HG03103 (cell line): ENCODE data around the gene PLD2.

Experiments used
- ATAC-seq: cut with Tn5 transposase; IDR thresholded peaks from one replicate; pipeline ENCODE4 v1.9.1; 2021; ENCODE audit warnings: low read depth; ENCODE audit not compliant: unreplicated experiment

The PLD2 gene

GRCh38 chr17:4806777-4807604 lies at the start of gene PLD2:
Gene PLD2, plus strand, starts transcription at chr17:4807152. Its CDS starts 621 bp downstream, at chr17:4807773.
- ATAC-seq, result peak; percentile 74

DNA sequence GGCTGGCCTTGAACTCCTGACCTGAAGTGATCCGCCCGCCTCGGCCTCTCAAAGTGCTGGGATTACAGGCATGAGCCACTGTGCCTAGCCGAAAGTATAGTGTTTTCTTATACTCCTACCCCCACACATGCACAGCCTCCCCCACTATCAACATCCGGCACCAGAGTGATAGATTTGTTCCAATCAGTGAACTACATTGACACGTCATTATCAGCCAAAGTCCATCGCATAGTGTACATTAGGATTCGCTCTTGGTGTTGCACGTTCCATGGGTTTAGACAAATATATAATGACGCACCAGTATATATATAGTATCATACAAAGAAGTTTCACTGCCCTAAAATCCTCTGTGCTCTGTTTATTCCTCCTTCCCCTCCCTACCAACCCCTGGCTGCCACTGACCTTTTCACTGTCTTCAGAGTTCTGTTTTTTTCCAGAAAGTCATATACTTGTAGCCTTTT lies 47.1 kb upstream of the PLD2 start:
- ATAC-seq, result no peak

DNA sequence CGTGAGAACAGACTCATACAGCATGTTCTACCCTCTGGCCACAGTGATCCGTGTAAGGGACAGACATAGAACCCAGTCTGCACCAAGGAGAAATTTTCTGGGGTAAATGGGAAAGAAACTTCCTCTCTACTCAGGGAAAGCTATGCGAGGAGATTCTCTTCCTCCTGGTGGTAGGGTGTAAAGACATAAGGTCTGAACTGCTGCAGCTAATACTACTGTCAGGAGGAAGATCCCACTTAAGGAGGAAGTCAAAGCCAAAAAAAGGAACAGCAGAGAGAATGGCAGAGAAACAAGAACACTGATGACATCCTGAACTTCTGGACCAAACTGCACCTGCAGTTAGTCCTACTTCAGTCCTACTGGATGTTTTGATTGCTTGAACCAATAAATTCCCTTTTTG lies 42.4 kb upstream of the PLD2 start:
- ATAC-seq, result no peak

DNA sequence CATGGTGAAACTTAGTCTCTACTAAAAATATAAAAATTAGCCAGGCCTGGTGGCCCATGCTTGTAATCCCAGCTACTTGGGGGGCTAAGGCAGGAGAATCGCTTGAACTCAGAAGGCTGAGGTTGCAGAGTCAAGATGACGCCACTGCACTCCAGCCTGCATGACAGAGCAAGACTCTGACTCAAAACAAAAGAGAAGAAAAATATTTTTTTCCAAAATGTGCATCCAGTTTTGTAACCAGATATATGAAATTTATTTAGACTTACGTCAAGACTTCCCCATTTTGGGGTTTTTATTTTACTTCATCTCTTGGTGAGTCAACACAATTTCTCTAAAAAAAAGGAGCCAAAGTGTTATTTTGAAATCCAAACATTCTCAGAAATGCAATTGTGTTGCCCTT lies 40.8 kb upstream of the PLD2 start:
- no peak for ATAC-seq

GRCh38 chr17:4766723-4767122 lies 40.2 kb upstream of the PLD2 start:
- no peak for ATAC-seq

DNA sequence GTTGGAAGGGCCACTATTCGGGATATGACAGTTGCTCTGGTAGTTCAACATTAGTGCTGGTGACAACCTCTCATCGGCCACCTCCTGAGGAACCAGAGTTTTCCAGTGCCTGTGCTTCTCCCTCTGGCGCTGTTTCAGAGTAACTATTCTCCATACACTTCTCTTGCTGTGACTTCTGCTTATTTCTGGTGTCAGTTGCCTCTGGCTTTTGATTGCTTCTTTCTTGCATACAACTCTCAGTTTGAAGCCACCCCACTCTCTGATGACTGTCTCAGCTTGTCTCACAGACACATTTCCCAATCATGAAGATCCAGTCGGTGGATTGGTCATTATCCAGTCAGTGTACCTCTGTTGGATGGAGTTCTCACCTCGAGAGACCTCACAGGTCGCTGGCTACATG lies 38.7 kb upstream of the PLD2 start:
- ATAC-seq, result no peak

DNA sequence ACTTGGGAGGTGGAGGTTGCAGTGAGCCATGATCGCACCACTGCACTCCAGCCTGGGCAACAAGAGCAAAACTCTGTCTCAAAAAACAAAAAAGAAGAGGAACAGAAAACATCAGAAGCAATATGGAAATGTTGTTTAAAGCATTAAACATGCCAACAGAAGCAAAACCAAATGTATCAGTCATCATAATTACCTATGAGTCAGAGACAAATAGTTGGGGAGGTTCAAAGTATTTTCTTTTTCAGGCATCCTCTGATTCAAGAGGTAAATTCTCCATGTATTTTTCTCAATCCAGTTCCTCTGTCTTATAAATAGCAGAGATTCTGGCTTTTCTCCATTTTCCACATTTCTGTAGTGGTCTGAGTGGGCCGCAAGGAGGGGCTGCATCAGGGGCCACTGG lies 37.3 kb upstream of the PLD2 start:
- ATAC-seq, result no peak

GRCh38 chr17:4771519-4772234 lies 35.3 kb upstream of the PLD2 start, which contains the start of gene TM4SF5:
Gene TM4SF5, plus strand, starts transcription at chr17:4771886. Its CDS starts 37 bp downstream, at chr17:4771923.
- ATAC-seq, result no peak

- ATAC-seq, result no peak
Observed at GRCh38 chr17:4772235-4772613, 34.7 kb upstream of the PLD2 start.

DNA sequence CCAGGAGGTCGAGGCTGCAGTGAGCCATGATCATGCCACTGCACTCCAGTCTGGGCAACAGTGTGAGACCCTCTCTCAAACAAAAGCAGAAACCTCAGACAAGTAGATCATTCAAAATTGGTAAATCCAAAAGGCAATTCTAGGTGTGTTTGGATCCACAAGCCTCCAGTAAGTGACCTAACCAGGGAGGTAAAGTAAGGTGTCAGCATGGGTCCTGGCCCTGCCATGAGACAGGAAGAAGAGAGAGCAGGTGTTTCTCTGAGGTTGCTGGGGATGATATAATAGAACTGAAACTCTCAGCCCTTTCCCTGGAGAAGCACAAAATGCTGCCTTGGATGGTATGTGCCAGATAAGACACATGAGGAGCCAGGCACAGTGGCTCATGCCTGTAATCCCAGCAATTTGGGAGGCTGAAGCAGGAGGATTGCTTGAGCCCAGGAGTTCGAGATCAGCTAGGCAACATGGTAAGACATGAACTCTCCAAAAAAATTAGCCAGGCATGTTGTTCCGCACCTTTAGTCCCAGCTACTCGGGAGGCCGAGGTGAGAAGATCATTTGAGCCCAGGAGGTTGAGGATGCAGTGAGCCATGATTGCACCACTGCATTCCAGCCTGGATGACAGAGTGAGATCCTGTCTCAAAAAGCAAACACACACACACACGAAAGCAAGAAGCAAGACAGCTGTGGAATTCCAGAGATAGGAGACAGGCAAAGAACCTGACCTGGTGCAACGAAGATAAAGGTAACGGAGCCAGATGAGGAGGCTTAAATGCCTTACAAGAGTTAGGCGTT lies 28.8 kb upstream of the PLD2 start:
- ATAC-seq, result no peak

DNA sequence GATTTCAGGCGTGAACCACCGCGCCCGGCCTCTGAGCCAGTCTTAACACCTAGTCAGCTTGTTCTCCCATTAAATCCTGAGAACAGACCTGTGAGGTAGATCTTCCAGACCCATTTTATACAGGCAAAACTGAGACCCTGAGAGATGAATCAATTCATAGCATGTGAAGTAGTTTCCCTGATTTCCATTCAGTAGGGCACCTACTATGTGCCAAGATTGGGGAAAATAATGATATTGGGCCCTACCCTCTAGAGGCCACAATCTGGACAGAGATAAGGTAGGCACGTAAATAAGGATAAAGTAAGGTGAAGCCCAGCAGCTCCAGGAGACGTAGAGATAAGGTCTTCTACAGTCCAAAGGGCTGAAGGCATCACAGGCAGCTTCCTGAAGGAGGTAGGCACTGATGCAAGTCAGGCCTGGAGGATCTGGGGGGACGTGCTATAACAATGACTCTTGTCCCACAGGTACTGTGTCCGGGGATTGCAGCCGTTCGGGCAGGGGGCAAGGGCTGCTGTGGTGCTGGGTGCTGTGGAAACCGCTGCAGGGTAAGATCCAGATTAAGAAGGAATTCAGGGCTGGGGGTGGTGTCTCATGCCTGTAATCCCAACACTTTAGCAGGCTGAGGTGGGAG lies 26.5 kb upstream of the PLD2 start:
- ATAC-seq, result no peak

DNA sequence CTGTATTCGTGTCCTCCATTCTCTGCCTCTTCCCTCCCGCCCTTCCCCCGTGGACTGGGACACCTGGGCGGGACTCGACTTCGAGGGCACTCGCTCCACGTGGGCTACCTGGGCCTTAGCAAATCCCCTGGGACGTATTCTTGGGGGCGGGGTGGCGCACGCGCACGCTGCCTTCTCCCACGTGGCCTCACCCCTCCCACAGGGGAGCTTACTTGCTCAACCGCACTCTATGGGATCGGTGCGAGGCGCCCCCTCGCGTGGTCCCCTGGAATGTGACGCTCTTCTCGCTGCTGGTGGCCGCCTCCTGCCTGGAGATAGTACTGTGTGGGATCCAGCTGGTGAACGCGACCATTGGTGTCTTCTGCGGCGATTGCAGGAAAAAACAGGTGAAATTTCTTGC lies 24.3 kb upstream of the PLD2 start:
- no peak for ATAC-seq

DNA sequence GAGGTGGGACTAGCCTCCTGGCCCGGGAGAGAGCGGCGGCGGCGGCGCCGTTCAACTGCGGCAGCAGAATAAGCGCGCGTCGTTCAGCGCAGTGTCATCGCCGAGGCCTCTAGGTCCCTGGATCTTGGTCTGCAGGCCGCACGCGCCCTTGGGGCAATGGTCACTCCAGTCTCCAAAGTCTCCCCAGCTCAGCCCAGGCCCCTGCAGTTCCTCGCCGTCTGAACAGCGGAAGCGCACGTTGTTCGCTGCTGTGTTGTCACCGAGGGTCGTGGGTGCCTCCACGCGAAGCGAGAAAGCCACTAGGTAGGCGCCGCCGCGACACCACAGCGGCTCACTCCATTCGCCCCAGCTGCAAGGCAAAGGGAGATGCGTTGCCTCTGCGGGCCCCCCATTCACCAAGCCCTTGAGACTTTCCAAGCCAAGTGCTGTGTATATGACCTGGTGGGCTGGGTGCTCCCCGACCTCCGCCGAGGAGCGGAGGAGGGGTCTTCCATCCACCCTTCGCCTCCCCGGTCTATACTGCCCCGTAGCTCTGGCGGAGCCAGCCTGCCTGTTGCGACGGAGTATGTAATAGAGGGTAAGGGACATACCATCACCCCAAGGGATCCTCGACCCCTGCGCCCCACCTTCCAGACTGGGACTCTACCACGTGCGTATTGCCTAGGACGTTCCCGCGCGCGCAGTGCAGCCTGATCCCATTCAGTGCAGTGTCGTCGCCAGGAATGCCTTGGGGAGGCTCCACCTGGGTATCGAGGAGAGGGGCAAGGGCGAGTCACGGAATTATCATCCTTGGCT lies 21.4 kb upstream of the PLD2 start:
- ATAC-seq, result no peak

DNA sequence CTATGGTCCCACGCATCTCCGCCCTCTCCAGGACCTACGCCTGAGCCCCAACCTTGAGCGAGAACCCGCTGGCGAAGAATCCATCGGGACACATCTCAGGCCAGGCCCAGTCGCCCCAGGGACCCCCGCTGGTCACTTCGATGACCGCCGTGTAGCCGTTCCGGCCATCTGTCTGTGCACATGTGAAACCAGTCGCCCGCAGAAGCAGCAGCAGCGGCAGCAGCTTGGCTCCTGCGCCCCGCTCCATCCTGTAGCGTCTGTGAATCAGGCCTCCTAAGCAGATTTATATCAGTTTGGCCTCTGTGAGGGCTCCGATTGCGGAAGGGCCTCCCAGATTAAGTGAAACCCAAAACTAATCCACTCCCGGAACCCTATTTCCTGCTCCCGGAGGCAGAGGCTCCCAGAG lies 20.8 kb upstream of the PLD2 start, which contains the start of gene VMO1:
Gene VMO1, minus strand, starts transcription at position 259 of the 406 bp plus-strand sequence. Its CDS starts 12 bp downstream, at position 247.
- ATAC-seq, result no peak

GRCh38 chr17:4786516-4786915 lies 20.4 kb upstream of the PLD2 start:
- ATAC-seq, result no peak

DNA sequence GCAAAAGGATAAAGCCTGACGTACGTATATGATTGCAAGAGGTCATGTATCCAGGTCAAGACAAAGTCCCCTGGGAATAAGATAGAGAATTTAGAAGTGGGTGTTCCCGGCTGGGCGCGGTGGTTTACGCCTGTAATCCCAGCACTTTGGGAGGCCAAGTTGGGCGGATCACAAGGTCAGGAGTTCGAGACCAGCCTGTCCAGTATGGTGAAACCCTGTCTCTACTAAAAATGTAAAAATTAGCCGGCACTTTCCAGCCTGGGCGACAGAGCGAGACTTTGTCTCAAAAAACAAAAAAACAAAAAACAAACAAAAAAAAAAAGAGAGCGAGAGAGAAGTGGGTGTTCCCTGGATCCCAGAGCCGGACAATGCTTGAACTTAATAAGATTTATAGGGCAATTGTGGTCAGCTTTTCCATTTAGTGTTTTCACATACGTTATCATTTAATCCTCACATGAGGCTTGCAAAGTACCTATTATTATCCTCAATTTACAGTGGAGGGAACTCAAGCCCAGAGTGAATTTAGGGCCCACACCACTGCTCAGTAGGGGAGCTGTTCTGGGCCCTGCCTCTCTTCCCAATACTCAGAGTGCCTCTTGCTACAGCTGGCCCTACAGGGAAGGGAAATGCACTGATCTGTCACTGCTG lies 18.7 kb upstream of the PLD2 start:
- ATAC-seq, result no peak

DNA sequence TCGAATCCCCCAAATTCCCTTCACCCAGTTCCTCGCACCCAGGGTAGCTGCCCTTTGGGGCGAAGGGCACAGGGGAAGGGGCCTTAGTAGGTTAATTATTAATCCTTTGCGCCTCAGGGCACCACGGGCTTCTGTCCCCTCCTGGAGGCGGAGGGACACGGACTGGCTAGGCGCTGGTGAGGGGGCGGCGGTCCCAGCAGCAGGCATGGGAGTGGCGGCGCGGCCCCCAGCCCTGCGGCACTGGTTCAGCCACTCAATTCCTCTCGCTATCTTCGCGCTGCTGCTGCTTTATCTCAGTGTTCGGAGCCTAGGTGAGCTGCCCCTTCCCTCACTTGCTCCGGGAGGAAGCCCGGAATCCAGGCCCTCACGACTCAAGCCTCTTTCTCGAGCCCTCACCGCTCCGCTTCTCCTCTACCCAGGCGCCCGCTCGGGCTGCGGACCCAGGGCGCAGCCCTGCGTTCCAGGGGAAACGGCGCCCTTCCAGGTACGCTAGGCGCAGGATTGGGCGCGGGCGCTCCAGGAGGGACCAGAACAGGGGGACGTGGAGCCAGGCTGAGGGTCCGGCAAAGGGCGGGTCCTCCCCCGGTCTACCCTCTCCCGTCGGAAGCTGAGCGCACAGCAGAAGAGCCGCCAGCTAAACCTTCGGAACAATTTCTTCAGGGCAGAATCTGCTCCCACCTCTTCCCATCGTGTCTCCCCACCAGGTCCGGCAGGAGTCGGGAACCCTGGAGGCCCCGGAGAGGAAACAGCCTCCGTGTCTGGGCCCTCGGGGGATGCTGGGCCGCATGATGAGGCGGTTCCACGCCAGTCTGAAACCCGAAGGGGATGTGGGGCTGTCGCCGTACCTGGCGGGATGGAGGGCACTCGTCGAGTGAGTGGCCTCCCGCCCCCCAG lies 17.9 kb upstream of the PLD2 start, which contains the start of gene GLTPD2:
Gene GLTPD2, plus strand, starts transcription at position 158 of the 894 bp plus-strand sequence. Its CDS starts 48 bp downstream, at position 206.
- peak; percentile 5 for ATAC-seq

DNA sequence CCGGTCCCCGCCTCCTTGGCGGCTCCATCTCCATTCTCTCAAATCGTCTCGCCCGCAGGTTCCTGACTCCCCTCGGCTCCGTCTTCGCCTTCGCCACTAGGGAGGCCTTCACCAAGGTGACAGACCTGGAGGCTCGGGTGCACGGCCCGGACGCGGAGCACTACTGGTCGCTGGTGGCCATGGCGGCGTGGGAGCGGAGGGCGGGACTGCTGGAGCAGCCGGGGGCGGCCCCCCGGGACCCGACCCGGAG lies 17.3 kb upstream of the PLD2 start:
- no peak for ATAC-seq
